ENCODE data around the gene TSSK6.

GRCh38 chr19:19558636-19559035 is 43.3 kb upstream of the TSSK6 start:
- TF ChIP-seq EGR1 (IDR thresholded peaks at IDR 0.05; ENCODE audit: borderline replicate concordance in 1 of 2, low read depth in 2 of 2, low read length in 2 of 2) (no peak), SPI1 (IDR thresholded peaks at IDR 0.05; ENCODE audit: borderline replicate concordance, insufficient read depth, low read depth, low read length) (no peak), MYC (IDR thresholded peaks at IDR 0.05; ENCODE audit: insufficient read depth, insufficient read length, insufficient replicate concordance, low read length, severe bottlenecking) (no peak), MEF2A (IDR thresholded peaks at IDR 0.05; ENCODE audit: insufficient read depth, low read depth, low read length) (no peak), CTCF (IDR thresholded peaks at IDR 0.05 in 2 of 3, conservative IDR thresholded peaks at IDR 0.05 in 1 of 3; ENCODE audit: control insufficient read depth in 2 of 3, extremely low read depth in 1 of 3, insufficient read depth in 1 of 3, low read depth in 3 of 3, low read length in 3 of 3) (no peak), POLR2A (IDR thresholded peaks at IDR 0.05; ENCODE audit: low read depth, low read length) (no peak), NFYB (IDR thresholded peaks at IDR 0.05; ENCODE audit: insufficient read depth, low read depth, low read length) (no peak), NR2C2 (IDR thresholded peaks at IDR 0.05; ENCODE audit: borderline replicate concordance, control insufficient read depth, insufficient read length, low read depth) (no peak), GATAD2B (conservative IDR thresholded peaks at IDR 0.05; ENCODE audit: low read depth) (no peak), CHD1 (IDR thresholded peaks at IDR 0.05; ENCODE audit: low read depth, low read length) (no peak), YY1 (IDR thresholded peaks at IDR 0.05; ENCODE audit: low read depth, low read length) (no peak), CHD4 (IDR thresholded peaks at IDR 0.05) (no peak)

All from GM12878 (cell line).